GM12864 (cell line): ENCODE results near the gene THBS2.

Experiments
- DNase-seq: peaks from one replicate; pipeline ENCODE4 v3.0.0-alpha.2; 2011; ENCODE audit warnings: low read depth
- H3K4me3 ChIP-seq: 2 replicates; pipeline ENCODE4 v1.5.1; 2011; ENCODE audit warnings: mild to moderate bottlenecking, low read depth, low read length, control low read depth
- TF ChIP-seq, protein P1 (sequence below): IDR thresholded peaks from 2 replicates; pipeline ENCODE4 v1.5.1; 2011; ENCODE audit warnings: low read depth, mild to moderate bottlenecking, moderate library complexity, low read length, control low read depth, inconsistent platforms; ENCODE audit errors: missing control alignments

Gene THBS2

DNA sequence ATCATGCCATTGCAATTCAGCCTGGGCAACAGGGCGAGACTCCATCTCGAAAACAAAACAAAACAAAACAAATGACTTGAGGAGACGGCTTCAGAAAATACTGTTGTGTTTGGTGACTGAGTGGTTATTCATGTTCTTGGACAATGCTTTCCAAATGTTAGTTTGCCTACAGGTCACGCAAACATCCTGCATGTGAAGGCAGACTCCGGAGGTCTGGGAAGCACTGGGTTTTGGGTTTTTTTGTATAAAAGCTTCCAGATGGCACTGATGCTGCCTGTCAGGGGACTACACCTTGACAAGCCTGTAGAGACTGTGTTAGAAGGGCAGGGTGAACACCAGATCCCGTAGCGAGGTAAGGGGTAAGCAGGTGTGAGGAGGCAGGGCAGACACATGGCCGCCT lies 81.7 kb downstream of the THBS2 start:
- H3K4me3 ChIP-seq: no peak overlapping the region
- DNase-seq: no peak
- TF ChIP-seq, protein P1, sequence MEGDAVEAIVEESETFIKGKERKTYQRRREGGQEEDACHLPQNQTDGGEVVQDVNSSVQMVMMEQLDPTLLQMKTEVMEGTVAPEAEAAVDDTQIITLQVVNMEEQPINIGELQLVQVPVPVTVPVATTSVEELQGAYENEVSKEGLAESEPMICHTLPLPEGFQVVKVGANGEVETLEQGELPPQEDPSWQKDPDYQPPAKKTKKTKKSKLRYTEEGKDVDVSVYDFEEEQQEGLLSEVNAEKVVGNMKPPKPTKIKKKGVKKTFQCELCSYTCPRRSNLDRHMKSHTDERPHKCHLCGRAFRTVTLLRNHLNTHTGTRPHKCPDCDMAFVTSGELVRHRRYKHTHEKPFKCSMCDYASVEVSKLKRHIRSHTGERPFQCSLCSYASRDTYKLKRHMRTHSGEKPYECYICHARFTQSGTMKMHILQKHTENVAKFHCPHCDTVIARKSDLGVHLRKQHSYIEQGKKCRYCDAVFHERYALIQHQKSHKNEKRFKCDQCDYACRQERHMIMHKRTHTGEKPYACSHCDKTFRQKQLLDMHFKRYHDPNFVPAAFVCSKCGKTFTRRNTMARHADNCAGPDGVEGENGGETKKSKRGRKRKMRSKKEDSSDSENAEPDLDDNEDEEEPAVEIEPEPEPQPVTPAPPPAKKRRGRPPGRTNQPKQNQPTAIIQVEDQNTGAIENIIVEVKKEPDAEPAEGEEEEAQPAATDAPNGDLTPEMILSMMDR: no peak

DNA sequence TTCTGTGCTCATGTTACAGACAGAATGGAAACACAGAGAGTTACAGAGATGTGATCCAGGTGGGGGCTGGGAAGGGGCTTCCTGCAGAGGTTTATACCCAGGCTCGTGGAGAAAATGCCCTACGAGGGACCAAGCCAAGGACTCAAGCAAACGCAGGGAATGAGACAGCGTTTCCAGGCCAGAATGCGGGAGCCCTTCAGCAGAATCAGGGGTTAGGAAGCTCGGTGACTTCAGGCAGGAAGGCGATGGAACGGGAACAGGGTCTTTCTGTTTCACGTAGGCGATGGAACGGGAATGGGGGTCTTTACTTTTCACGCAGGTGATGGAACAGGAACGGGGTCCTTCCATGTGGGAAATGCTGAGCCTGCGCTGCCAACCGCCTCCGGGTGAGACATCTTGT lies 82.6 kb downstream of the THBS2 start:
- DNase-seq: no peak
- TF ChIP-seq, protein P1: no peak
- no peak overlapping the region for H3K4me3 ChIP-seq

DNA sequence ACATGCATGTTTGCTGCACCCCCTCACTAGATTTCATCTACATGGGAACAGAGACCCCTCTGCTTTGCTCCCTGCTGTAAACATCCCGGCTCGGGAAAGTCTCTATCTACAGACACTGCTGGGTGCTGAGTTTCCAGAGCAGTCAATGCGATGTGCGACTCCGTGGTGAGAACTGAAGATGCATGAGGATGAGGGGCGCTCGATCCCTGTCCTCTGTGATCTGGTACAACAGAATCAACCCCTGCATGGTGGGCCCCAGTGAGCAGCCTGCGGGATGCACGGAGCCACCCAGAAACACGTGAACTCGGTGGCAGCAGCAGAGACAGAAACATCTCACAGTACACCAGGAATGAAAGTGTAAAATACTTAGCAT lies 83.1 kb downstream of the THBS2 start:
- DNase-seq: no peak
- TF ChIP-seq, protein P1: no peak
- H3K4me3 ChIP-seq: no peak overlapping the region

DNA sequence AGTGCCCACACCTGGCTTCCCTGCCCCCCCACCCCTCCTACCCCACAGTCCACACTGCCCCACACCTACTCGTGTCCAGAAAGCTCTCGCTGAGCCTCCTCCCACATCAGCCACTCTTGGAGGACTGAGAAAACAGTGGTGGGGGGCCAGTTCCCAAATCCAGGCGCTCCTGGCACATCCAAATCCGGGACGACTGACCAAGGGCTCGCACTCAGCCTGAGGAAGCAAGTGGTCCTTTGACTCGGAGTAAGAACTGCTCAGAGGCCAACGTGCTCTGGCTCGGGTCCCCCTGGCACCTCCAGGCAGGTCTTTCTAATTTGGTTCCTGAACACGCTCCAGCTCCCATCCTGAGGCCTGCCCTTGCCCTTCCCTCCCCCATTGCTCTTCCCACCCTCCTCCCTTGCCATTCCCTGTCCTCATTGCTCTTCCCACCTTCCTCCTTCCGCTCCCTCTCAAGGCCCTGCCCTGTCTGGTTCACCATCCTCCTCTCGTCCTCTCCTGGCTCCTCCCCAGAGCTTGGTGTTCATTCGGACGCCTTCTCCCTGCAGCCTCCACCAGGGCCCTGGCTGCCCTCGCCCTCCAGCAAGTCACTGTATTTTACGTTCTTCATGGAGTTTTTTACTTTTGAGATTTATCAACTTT lies 83.6 kb downstream of the THBS2 start:
- no peak for DNase-seq
- H3K4me3 ChIP-seq: no peak overlapping the region
- TF ChIP-seq, protein P1: no peak

DNA sequence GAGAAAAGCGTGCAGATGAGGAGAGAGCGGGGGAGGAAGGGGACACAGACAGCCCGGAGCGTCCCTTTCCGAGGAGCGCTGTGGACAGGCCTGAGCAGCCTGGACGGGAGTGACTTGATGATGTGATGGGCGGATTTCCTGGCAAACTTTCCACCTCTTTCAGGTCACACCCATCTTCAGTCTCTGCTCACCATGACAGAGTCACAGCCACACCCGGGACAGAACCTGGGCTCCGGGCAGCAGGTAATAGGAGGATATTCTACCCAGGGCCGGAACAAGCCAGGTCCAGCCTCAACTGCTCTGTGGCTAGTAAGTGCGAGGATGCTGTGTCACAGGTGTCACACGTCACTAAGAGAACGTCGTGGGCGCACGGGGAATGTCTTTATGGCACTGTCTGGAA lies 84.3 kb downstream of the THBS2 start:
- no peak for DNase-seq
- TF ChIP-seq, protein P1: no peak
- no peak overlapping the region for H3K4me3 ChIP-seq

DNA sequence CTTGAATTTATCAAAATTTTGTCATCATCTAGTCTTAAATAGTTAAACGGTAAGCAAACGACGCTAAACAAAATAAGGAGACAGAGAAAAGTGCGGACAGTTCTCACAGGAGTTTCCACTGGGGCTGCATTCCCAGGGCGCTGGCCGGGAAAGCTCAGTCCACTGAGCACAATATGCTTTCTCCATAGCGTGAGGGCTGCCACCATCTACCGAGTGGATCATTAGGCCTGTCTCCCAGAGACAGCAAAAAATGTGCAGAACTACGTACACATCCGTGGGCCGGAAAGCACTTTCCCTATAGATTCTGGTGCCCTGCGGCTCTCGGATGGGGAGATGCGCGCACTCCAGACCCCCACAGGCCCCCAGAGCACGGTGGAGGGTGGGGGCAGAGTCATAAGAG lies 84.9 kb downstream of the THBS2 start:
- TF ChIP-seq, protein P1: no peak
- H3K4me3 ChIP-seq: no peak overlapping the region

DNA sequence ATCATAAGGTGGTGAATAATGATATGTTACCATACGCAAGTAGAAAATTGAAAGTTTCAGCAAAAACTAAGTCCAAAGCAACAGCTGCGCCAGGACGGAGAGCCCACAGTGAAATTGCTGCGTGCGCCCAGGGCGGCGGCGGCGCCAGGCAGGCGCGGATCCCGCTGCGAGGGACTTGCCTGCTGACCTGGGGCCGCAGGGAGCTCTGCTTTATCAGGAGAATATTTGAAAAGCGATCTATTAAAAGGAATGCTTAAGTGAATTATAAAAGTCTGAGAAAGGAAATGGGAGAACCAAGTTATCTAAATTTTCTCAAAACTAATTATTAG lies 85.4 kb downstream of the THBS2 start:
- TF ChIP-seq, protein P1: no peak
- DNase-seq: no peak
- H3K4me3 ChIP-seq: no peak overlapping the region

More for the DNA sequence above, 84.9 kb downstream of the THBS2 start:
- DNase-seq: no peak
